HepG2 (cell line): Measurements from ENCODE around the gene EIF1AD. TPM values are rescaled to one million over a fixed set of nuclear protein-coding genes. Genes with fewer than 3 reads are reported as not detected.

Source experiments
- ADNP ChIP-seq: sonication (generic); formaldehyde crosslinking; IDR thresholded peaks from 2 replicates; pipeline ENCODE4 v1.4.0; 2020; ENCODE audit warnings: missing genetic modification reagents
- AKAP8 ChIP-seq: sonication (generic); formaldehyde crosslinking; IDR thresholded peaks from 2 replicates; pipeline ENCODE4 v1.5.1; 2020; ENCODE audit warnings: mild to moderate bottlenecking, missing genetic modification reagents
- CEBPZ ChIP-seq: IDR thresholded peaks from 2 replicates; pipeline ENCODE4 v1.6.1; 2012; ENCODE audit warnings: low read length, improper control_type of control experiment
- CENPT ChIP-seq: sonication (generic); formaldehyde crosslinking; IDR thresholded peaks from 2 replicates; pipeline ENCODE4 v1.8.0; 2022; ENCODE audit warnings: low read depth, mild to moderate bottlenecking, moderate library complexity, missing genetic modification reagents
- ETV6 ChIP-seq: sonication (generic); formaldehyde crosslinking; conservative IDR thresholded peaks from 2 replicates; pipeline ENCODE4 v1.4.0; 2020; ENCODE audit warnings: missing genetic modification reagents
- FOXK1 ChIP-seq: sonication (generic); formaldehyde crosslinking; IDR thresholded peaks from 2 replicates; pipeline ENCODE4 v1.4.0; 2020; ENCODE audit warnings: low read depth, missing genetic modification reagents, borderline replicate concordance
- ISL2 ChIP-seq: sonication (generic); formaldehyde crosslinking; IDR thresholded peaks from 2 replicates; pipeline ENCODE4 v1.5.0; 2020; ENCODE audit warnings: missing genetic modification reagents
- ISX ChIP-seq: sonication (generic); formaldehyde crosslinking; conservative IDR thresholded peaks from 2 replicates; pipeline ENCODE4 v1.5.0; 2020; ENCODE audit warnings: missing genetic modification reagents
- NFE2 ChIP-seq: sonication (generic); formaldehyde crosslinking; IDR thresholded peaks from 2 replicates; pipeline ENCODE4 v1.4.0; 2020; ENCODE audit warnings: missing genetic modification reagents
- POLR2A ChIP-seq, 2 experiments: IDR thresholded peaks; 2 replicates each; pipeline ENCODE4 v1.6.1; 2011; ENCODE audit warnings: low read depth in 2 of 2, low read length in 2 of 2, mild to moderate bottlenecking in 1 of 2, moderate library complexity in 1 of 2; ENCODE audit not compliant: insufficient read depth in 1 of 2
- RORA ChIP-seq: sonication (generic); formaldehyde crosslinking; IDR thresholded peaks from 2 replicates; pipeline ENCODE4 v1.5.0; 2020; ENCODE audit warnings: mild to moderate bottlenecking, missing genetic modification reagents, moderate library complexity
- XBP1 ChIP-seq: sonication (generic); formaldehyde crosslinking; IDR thresholded peaks from 2 replicates; pipeline ENCODE4 v1.5.0; 2020; ENCODE audit warnings: missing genetic modification reagents
- YEATS4 ChIP-seq: sonication (generic); formaldehyde crosslinking; IDR thresholded peaks from 2 replicates; pipeline ENCODE4 v1.4.0; 2020; ENCODE audit warnings: missing genetic modification reagents, borderline replicate concordance
- ZBTB42 ChIP-seq: sonication (generic); formaldehyde crosslinking; IDR thresholded peaks from 2 replicates; pipeline ENCODE4 v1.5.0; 2020; ENCODE audit warnings: mild to moderate bottlenecking, missing genetic modification reagents
- ZFP37 ChIP-seq: sonication (generic); formaldehyde crosslinking; IDR thresholded peaks from 2 replicates; pipeline ENCODE4 v1.4.0; 2020; ENCODE audit warnings: missing genetic modification reagents, borderline replicate concordance
- ZNF143 ChIP-seq: sonication (generic); formaldehyde crosslinking; IDR thresholded peaks from 2 replicates; pipeline ENCODE4 v1.4.0; 2020; ENCODE audit warnings: missing genetic modification reagents
- ZNF180 ChIP-seq: sonication (generic); formaldehyde crosslinking; IDR thresholded peaks from 2 replicates; pipeline ENCODE4 v1.4.0; 2020; ENCODE audit warnings: low read depth, missing genetic modification reagents, borderline replicate concordance
- ZNF24 ChIP-seq: fragments of 450-650 bp; IDR thresholded peaks from 2 replicates; pipeline ENCODE4 v1.6.1; 2017; ENCODE audit warnings: antibody characterized with exemption, mild to moderate bottlenecking
- ZNF251 ChIP-seq: sonication (generic); formaldehyde crosslinking; IDR thresholded peaks from 2 replicates; pipeline ENCODE4 v1.9.0; 2021; ENCODE audit warnings: mild to moderate bottlenecking, missing genetic modification reagents
- ZNF281 ChIP-seq: sonication (generic); formaldehyde crosslinking; IDR thresholded peaks from 2 replicates; pipeline ENCODE4 v1.4.0; 2020; ENCODE audit warnings: missing genetic modification reagents, borderline replicate concordance
- ZNF354B ChIP-seq: sonication (generic); formaldehyde crosslinking; IDR thresholded peaks from 2 replicates; pipeline ENCODE4 v1.8.0; 2022; ENCODE audit warnings: mild to moderate bottlenecking, missing genetic modification reagents
- ZNF564 ChIP-seq: sonication (generic); formaldehyde crosslinking; IDR thresholded peaks from 2 replicates; pipeline ENCODE4 v1.8.1; 2023; ENCODE audit warnings: mild to moderate bottlenecking, missing genetic modification reagents
- ZNF567 ChIP-seq: sonication (generic); formaldehyde crosslinking; IDR thresholded peaks from 2 replicates; pipeline ENCODE4 v1.8.1; 2023; ENCODE audit warnings: mild to moderate bottlenecking, missing genetic modification reagents, borderline replicate concordance
- ZNF703 ChIP-seq: sonication (generic); formaldehyde crosslinking; IDR thresholded peaks from 2 replicates; pipeline ENCODE4 v1.5.1; 2020; ENCODE audit warnings: missing genetic modification reagents, mild to moderate bottlenecking, moderate library complexity, borderline replicate concordance
- polyA plus RNA-seq, 8 experiments: library from polyadenylated mRNA; depleted of rRNA in 3 of 8; stranded (reverse) in 7 of 8; unstranded in 1 of 8; fragments of >200 nt; fragmentation: Illumina TruSeq in 4 of 8; extraction: Trizol in 4 of 8; gene quantifications; 2 replicates each; pipeline versions ENCODE4 v1.2.1 to v1.2.3, GENCODE V29; 2011 to 2016; ENCODE audit warnings: low read depth in 4 of 8, missing spikeins in 1 of 8, mixed read lengths in 1 of 8; ENCODE audit not compliant: insufficient read depth in 1 of 8
- total RNA-seq, 5 experiments: library from RNA; depleted of rRNA; stranded (reverse); fragments of >200 nt; fragmentation: Illumina TruSeq; extraction: Trizol; gene quantifications; 2 replicates each; pipeline ENCODE4 v1.2.3, GENCODE V29; 2016; ENCODE audit warnings: low read depth in 1 of 5
- TF ChIP-seq, protein P1 (sequence below): sonication (generic); formaldehyde crosslinking; IDR thresholded peaks from 2 replicates; pipeline ENCODE4 v1.9.0; 2021; ENCODE audit warnings: missing genetic modification reagents, borderline replicate concordance

The EIF1AD gene
- total and polyA plus RNA-seq, 2 of the 13 experiments (the other 11 are each of a cell fraction or from before 2014, with no cell fraction given): 18.2 to 30.8 TPM

- TF ChIP-seq AKAP8 (CRISPR knock-in tag): no peak
- no peak for TF ChIP-seq ZNF281 (CRISPR knock-in tag)
- no peak for TF ChIP-seq ZNF564 (CRISPR knock-in tag)
- no peak for TF ChIP-seq ZNF354B (CRISPR knock-in tag)
- TF ChIP-seq ZBTB42: no peak
- peak; percentile 29; the same call in 1 of the 2 replicates for TF ChIP-seq ZNF24
- TF ChIP-seq CENPT (CRISPR knock-in tag): no peak
- no peak for TF ChIP-seq ZNF567 (CRISPR knock-in tag)
- no peak for TF ChIP-seq CEBPZ
- TF ChIP-seq FOXK1 (CRISPR knock-in tag): no peak; the same call in 1 of the 2 replicates
- no peak for TF ChIP-seq ISL2
- TF ChIP-seq, protein P1, sequence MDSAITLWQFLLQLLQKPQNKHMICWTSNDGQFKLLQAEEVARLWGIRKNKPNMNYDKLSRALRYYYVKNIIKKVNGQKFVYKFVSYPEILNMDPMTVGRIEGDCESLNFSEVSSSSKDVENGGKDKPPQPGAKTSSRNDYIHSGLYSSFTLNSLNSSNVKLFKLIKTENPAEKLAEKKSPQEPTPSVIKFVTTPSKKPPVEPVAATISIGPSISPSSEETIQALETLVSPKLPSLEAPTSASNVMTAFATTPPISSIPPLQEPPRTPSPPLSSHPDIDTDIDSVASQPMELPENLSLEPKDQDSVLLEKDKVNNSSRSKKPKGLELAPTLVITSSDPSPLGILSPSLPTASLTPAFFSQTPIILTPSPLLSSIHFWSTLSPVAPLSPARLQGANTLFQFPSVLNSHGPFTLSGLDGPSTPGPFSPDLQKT (CRISPR knock-in tag): no peak
- TF ChIP-seq ISX (CRISPR knock-in tag): no peak
- TF ChIP-seq POLR2A (IDR thresholded peaks at IDR 0.05; ENCODE audit: insufficient read depth in 1 of 2, low read depth in 2 of 2, low read length in 2 of 2): no peak
- no peak for TF ChIP-seq RORA (CRISPR knock-in tag)
- TF ChIP-seq NFE2 (CRISPR knock-in tag): no peak
- no peak for TF ChIP-seq ZNF143 (CRISPR knock-in tag)
- no peak for TF ChIP-seq XBP1 (CRISPR knock-in tag)
- no peak for TF ChIP-seq ZFP37
- no peak for TF ChIP-seq ETV6 (CRISPR knock-in tag)
- TF ChIP-seq ZNF180 (CRISPR knock-in tag): no peak
- TF ChIP-seq ADNP (CRISPR knock-in tag): no peak
- no peak for TF ChIP-seq ZNF703
- no peak for TF ChIP-seq ZNF251 (CRISPR knock-in tag)
- TF ChIP-seq YEATS4 (CRISPR knock-in tag): no peak
Observed at GRCh38 chr11:65988791-65989592, 13.0 kb downstream of the EIF1AD start (continued).
